Loucy (cell line): ENCODE data around the gene ZNF543.

Source experiments
- EZH2phosphoT487 ChIP-seq: fragments of 200-600 bp; IDR thresholded peaks from 2 replicates; pipeline ENCODE4 v1.6.1; 2018; ENCODE audit warnings: antibody characterized with exemption, mild to moderate bottlenecking, moderate library complexity, borderline replicate concordance
- TF ChIP-seq, protein P1 (sequence below): fragments of 200-600 bp; sonication (generic); conservative IDR thresholded peaks from 2 replicates; pipeline ENCODE4 v1.5.1; 2014; ENCODE audit warnings: mild to moderate bottlenecking, antibody characterized with exemption, low read length

DNA sequence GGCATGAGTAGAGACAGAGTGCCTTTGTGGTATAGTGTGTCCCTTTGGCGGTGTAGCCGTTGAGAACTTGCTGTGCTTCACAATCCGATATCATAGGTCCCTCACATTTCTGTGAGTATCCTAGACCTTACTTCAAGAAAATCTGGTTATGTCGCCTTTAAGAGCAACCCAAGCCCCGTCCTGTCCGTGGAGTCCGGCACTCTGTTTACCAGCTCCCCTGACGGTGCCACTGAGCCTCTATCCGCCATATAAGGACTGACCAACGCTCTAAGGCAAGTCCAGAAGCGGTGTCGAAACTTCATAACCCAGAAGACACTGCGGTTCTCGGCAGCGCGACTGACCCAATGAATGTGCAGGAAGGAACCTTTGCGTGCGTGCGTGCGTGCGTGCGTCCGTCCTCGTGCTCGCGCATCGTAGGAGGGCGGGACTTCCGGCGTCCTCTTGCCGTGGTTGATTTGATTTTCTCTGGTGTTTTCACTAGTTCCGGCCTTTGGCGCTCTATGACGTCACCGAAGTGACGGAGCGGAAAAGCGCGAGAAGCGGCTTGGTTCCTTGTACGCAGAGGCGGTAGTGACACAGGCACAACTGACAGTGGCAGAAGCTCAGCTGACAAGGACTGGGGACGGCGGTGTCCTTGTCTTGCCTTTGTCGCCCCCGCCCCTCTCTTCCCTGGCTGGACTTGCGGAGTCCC is 42.9 kb downstream of the ZNF543 start, which contains the start of the genes TRAPPC2B and ZNF547:
- TF ChIP-seq, protein P1, sequence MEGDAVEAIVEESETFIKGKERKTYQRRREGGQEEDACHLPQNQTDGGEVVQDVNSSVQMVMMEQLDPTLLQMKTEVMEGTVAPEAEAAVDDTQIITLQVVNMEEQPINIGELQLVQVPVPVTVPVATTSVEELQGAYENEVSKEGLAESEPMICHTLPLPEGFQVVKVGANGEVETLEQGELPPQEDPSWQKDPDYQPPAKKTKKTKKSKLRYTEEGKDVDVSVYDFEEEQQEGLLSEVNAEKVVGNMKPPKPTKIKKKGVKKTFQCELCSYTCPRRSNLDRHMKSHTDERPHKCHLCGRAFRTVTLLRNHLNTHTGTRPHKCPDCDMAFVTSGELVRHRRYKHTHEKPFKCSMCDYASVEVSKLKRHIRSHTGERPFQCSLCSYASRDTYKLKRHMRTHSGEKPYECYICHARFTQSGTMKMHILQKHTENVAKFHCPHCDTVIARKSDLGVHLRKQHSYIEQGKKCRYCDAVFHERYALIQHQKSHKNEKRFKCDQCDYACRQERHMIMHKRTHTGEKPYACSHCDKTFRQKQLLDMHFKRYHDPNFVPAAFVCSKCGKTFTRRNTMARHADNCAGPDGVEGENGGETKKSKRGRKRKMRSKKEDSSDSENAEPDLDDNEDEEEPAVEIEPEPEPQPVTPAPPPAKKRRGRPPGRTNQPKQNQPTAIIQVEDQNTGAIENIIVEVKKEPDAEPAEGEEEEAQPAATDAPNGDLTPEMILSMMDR: no peak
- no peak for TF ChIP-seq EZH2phosphoT487
